Endothelial cell of umbilical vein (primary cell): ENCODE results near the gene LDLRAD3. TPM values are rescaled to one million over a fixed set of nuclear protein-coding genes. Genes with fewer than 3 reads are reported as not detected.

Experiments used
- BruUV-seq: library from RNA; stranded (reverse); fragments of 400-500 nt; replicated peaks from 2 replicates; lab custom pipeline; 2021; lab: Mats Ljungman, UMichigan
- CTCF ChIA-PET: fragments of 300-600, 350-600 bp; sonication (Branson Sonifier 250); formaldehyde crosslinking; loops from one replicate; lab custom pipeline; 2021; ENCODE audit warnings: antibody characterized with exemption, inconsistent platforms; lab: Charles Lee
- POLR2A ChIA-PET: fragments of 300-600, 350-600 bp; sonication (Branson Sonifier 250); formaldehyde crosslinking; loops from one replicate; lab custom pipeline; 2021; ENCODE audit warnings: antibody characterized with exemption, inconsistent platforms; lab: Charles Lee
- DNase-seq: peaks from one replicate; pipeline ENCODE4 v3.0.0-alpha.2; 2011; ENCODE audit warnings: low read depth, low spot score
- FAIRE-seq: peaks from 2 replicates; lab custom pipeline; 2011; peaks lifted over from hg19 to GRCh38; lab: Jason Lieb, UNC
- H2AFZ ChIP-seq: 2 replicates; pipeline ENCODE4 v1.6.0; 2012; ENCODE audit warnings: low read depth, low read length, control low read depth, inconsistent platforms
- H3K27ac ChIP-seq: 2 replicates; pipeline ENCODE4 v1.5.1; 2011; ENCODE audit warnings: low read depth, mild to moderate bottlenecking, control low read depth, low read length, moderate library complexity; ENCODE audit not compliant: insufficient read depth
- H3K27me3 ChIP-seq, 2 experiments: 2 replicates each; pipeline versions ENCODE4 v1.6.0 to v1.6.1; 2011; ENCODE audit warnings: low read length in 2 of 2, mixed read lengths in 1 of 2; ENCODE audit not compliant: control insufficient read depth in 2 of 2, insufficient read depth in 2 of 2
- H3K36me3 ChIP-seq, 2 experiments: 2 replicates in 1 of 2; 3 replicates in 1 of 2; pipeline ENCODE4 v1.5.1; 2011; ENCODE audit warnings: low read length in 2 of 2, mild to moderate bottlenecking in 1 of 2, moderate library complexity in 1 of 2; ENCODE audit not compliant: control insufficient read depth in 2 of 2, insufficient read depth in 2 of 2; ENCODE audit errors: extremely low read depth in 1 of 2
- H3K4me1 ChIP-seq: 3 replicates; pipeline ENCODE4 v1.5.1; 2011; ENCODE audit warnings: mild to moderate bottlenecking, low read length; ENCODE audit not compliant: control insufficient read depth, insufficient read depth; ENCODE audit errors: extremely low read depth
- H3K4me2 ChIP-seq: 2 replicates; pipeline ENCODE4 v1.6.1; 2011; ENCODE audit warnings: low read length, control low read depth, mixed read lengths; ENCODE audit not compliant: insufficient read depth
- H3K4me3 ChIP-seq, 3 experiments: fragments of 200-600 bp in 1 of 3; sonication (generic), shearing (Covaris generic) in 1 of 3; replicated peaks in 1 of 3; 2 replicates each; pipeline ENCODE4 v1.5.1; 2011 to 2016; ENCODE audit warnings: control low read depth in 3 of 3, low read length in 3 of 3, mild to moderate bottlenecking in 2 of 3, inconsistent platforms in 1 of 3, low read depth in 1 of 3, moderate library complexity in 1 of 3; ENCODE audit not compliant: insufficient read depth in 1 of 3
- H3K79me2 ChIP-seq: 2 replicates; pipeline ENCODE4 v1.6.0; 2012; ENCODE audit warnings: low read length, inconsistent platforms; ENCODE audit not compliant: control insufficient read depth, insufficient read depth
- H3K9ac ChIP-seq: replicated peaks from 2 replicates; pipeline ENCODE3; 2011; ENCODE audit warnings: low read length, control low read depth; ENCODE audit not compliant: insufficient read depth; ENCODE audit errors: extremely low read depth
- H3K9me1 ChIP-seq: replicated peaks from 3 replicates; pipeline ENCODE4 v1.6.0; 2011; ENCODE audit warnings: mild to moderate bottlenecking, low read length; ENCODE audit not compliant: control insufficient read depth, insufficient read depth; ENCODE audit errors: extremely low read depth
- H3K9me3 ChIP-seq: replicated peaks from 2 replicates; pipeline ENCODE4 v1.5.1; 2012; ENCODE audit warnings: low read length, inconsistent platforms; ENCODE audit not compliant: control insufficient read depth, insufficient read depth
- H4K20me1 ChIP-seq: replicated peaks from 2 replicates; pipeline ENCODE3; 2011; ENCODE audit warnings: mild to moderate bottlenecking, low read length; ENCODE audit not compliant: control insufficient read depth, insufficient read depth; ENCODE audit errors: extremely low read depth
- CTCF ChIP-seq, 2 donors: IDR thresholded peaks; 1 replicate in 1 of 2; 2 replicates in 1 of 2; pipeline ENCODE4 v1.5.1; 2011; ENCODE audit warnings: low read length in 2 of 2, mild to moderate bottlenecking in 2 of 2, moderate library complexity in 2 of 2, control low read depth in 1 of 2, inconsistent platforms in 1 of 2, low read depth in 1 of 2; ENCODE audit not compliant: insufficient read depth in 1 of 2; ENCODE audit errors: extremely low read depth in 1 of 2
- EZH2 ChIP-seq: IDR thresholded peaks from 2 replicates; pipeline ENCODE4 v1.6.1; 2012; ENCODE audit warnings: borderline replicate concordance, low read depth, mild to moderate bottlenecking, moderate library complexity, low read length, inconsistent platforms; ENCODE audit not compliant: severe bottlenecking
- FOS ChIP-seq: IDR thresholded peaks from 2 replicates; pipeline ENCODE4 v1.6.1; 2011; ENCODE audit warnings: mild to moderate bottlenecking, low read length, moderate library complexity, borderline replicate concordance; ENCODE audit not compliant: insufficient read depth
- GATA2 ChIP-seq: IDR thresholded peaks from 2 replicates; pipeline ENCODE4 v1.7.0; 2011; ENCODE audit warnings: low read depth, mild to moderate bottlenecking, moderate library complexity, mixed read lengths, low read length; ENCODE audit not compliant: insufficient read length, insufficient read depth
- JUN ChIP-seq: IDR thresholded peaks from 2 replicates; pipeline ENCODE4 v1.6.1; 2011; ENCODE audit warnings: borderline replicate concordance, low read depth; ENCODE audit not compliant: insufficient read length, insufficient read depth
- MAX ChIP-seq: IDR thresholded peaks from 2 replicates; pipeline ENCODE4 v1.6.1; 2011; ENCODE audit not compliant: insufficient read depth, insufficient read length
- MYC ChIP-seq: IDR thresholded peaks from one replicate; pipeline ENCODE4 v1.6.1; 2011; ENCODE audit warnings: mild to moderate bottlenecking, low read depth, low read length
- POLR2A ChIP-seq: IDR thresholded peaks from 2 replicates; pipeline ENCODE4 v1.6.1; 2012; ENCODE audit warnings: low read depth, mild to moderate bottlenecking, control low read depth, low read length
- POLR2AphosphoS5 ChIP-seq: IDR thresholded peaks from 2 replicates; pipeline ENCODE4 v1.6.1; 2012; ENCODE audit warnings: low read depth, mild to moderate bottlenecking, control low read depth, low read length, moderate library complexity; ENCODE audit not compliant: insufficient read depth
- dilution Hi-C: fragments of 300-500 bp; cut with MboI; formaldehyde crosslinking; loops from one replicate; pipeline ENCODE4 v1.15.0; 2019; ENCODE audit warnings: low sequenced_read_pairs; ENCODE audit not compliant: extremely low pct_ligation_motif_present
- intact Hi-C: fragments of 100-400 bp; cut with micrococcal nuclease; formaldehyde crosslinking; loops from one replicate; pipeline ENCODE4 v1.10.0; 2022
- polyA plus RNA-seq, 4 experiments: library from polyadenylated mRNA; depleted of rRNA in 3 of 4; stranded (reverse) in 3 of 4; unstranded in 1 of 4; fragments of >200 nt; gene quantifications; 2 replicates each; pipeline versions ENCODE4 v1.2.1 to v1.2.3, GENCODE V29; 2011 to 2012; ENCODE audit warnings: missing spikeins in 1 of 4
- total RNA-seq: library from RNA; stranded (reverse); gene quantifications from 2 replicates; pipeline ENCODE4 v1.2.3, GENCODE V29; 2021

Gene LDLRAD3
- total and polyA plus RNA-seq, 2 donors (not counting 3 experiments of a cell fraction or from before 2014, with no cell fraction given): 17.9 to 25.1 TPM

GRCh38 chr11:36119300-36119699 is 175.4 kb downstream of the LDLRAD3 start:
- ChIA-PET CTCF (interaction anchor here (1.2 to 5.3 kb wide), 2 partner anchors 12 to 91 kb away, joined by 3 to 40 read pairs; no protein-coding TSS in a partner anchor), POLR2A (no interaction called here)
- FAIRE-seq (no peak), DNase-seq (no peak)
- no peaks in the 10 kb centered on the region for H3K9me3 ChIP-seq
- no peak overlapping the region for H2AFZ ChIP-seq
- no peak overlapping the region for H3K27ac ChIP-seq
- H3K9me1 ChIP-seq: no peaks in the 10 kb centered on the region
- no peak for TF ChIP-seq GATA2
- TF ChIP-seq CTCF (IDR thresholded peaks at IDR 0.05; ENCODE audit: extremely low read depth in 1 of 2, insufficient read depth in 1 of 2, low read depth in 1 of 2, low read length in 2 of 2): no peak
- no peak for TF ChIP-seq EZH2
- TF ChIP-seq JUN: no peak
- no peak for TF ChIP-seq MYC
- TF ChIP-seq MAX: no peak
- no peak for TF ChIP-seq FOS
- TF ChIP-seq POLR2A: no peak
- TF ChIP-seq POLR2AphosphoS5: no peak
- intact Hi-C loops: no loop called here
- H3K4me1 ChIP-seq: peaks cover 42% of the 10 kb centered on the region
- no peaks in the 10 kb centered on the region for H3K27me3 ChIP-seq
- no TSS peak for BruUV-seq
- dilution Hi-C loops: no loop called here
- H3K4me2 ChIP-seq: no peak overlapping the region
- H3K4me3 ChIP-seq: no peak overlapping the region
- H3K79me2 ChIP-seq: no peaks in the 10 kb centered on the region
- no peak overlapping the region for H3K9ac ChIP-seq
- no peaks in the 10 kb centered on the region for H3K36me3 ChIP-seq
- H4K20me1 ChIP-seq: no peaks in the 10 kb centered on the region
